Liver (tissue), 9 donors: ENCODE results near the gene FAM83B. TPM values are rescaled to one million over a fixed set of nuclear protein-coding genes. Genes with fewer than 3 reads are reported as not detected.

ENCODE experiments used
- DNase-seq: peaks from one replicate; pipeline ENCODE4 v3.0.0-alpha.2; 2017; ENCODE audit warnings: low spot score
- H3K27ac ChIP-seq, 2 donors: one replicate each; pipeline ENCODE4 v1.7.0; 2013; ENCODE audit warnings: inconsistent platforms in 2 of 2, low read length in 2 of 2, control low read depth in 1 of 2, low read depth in 1 of 2, mild to moderate bottlenecking in 1 of 2
- H3K27me3 ChIP-seq, 4 donors: one replicate each; pipeline versions ENCODE4 v1.6.1 to v1.7.0; 2013; ENCODE audit warnings: low read length in 3 of 4, inconsistent platforms in 1 of 4, mild to moderate bottlenecking in 1 of 4, moderate library complexity in 1 of 4; ENCODE audit not compliant: control insufficient read depth in 4 of 4, insufficient read depth in 4 of 4
- H3K36me3 ChIP-seq, 4 donors: one replicate each; pipeline versions ENCODE4 v1.6.1 to v1.7.0; 2013; ENCODE audit warnings: low read length in 3 of 4, mild to moderate bottlenecking in 3 of 4, low read depth in 1 of 4, moderate library complexity in 1 of 4; ENCODE audit not compliant: control insufficient read depth in 4 of 4, insufficient read depth in 3 of 4
- H3K4me1 ChIP-seq, 4 donors: one replicate each; pipeline versions ENCODE4 v1.6.1 to v1.7.0; 2013; ENCODE audit warnings: low read length in 3 of 4, mild to moderate bottlenecking in 3 of 4, moderate library complexity in 1 of 4; ENCODE audit not compliant: control insufficient read depth in 4 of 4, insufficient read depth in 4 of 4
- H3K4me3 ChIP-seq, 3 donors: one replicate each; pipeline versions ENCODE4 v1.6.1 to v1.7.0; 2013; ENCODE audit warnings: low read length in 3 of 3, control low read depth in 1 of 3, low read depth in 1 of 3, mild to moderate bottlenecking in 1 of 3
- H3K9ac ChIP-seq, 2 donors: one replicate each; pipeline ENCODE4 v1.7.0; 2013; ENCODE audit warnings: low read length in 2 of 2, mild to moderate bottlenecking in 2 of 2, moderate library complexity in 2 of 2, control low read depth in 1 of 2, low read depth in 1 of 2
- H3K9me3 ChIP-seq, 4 donors: one replicate each; pipeline versions ENCODE4 v1.6.1 to v1.7.0; 2013; ENCODE audit warnings: low read length in 3 of 4; ENCODE audit not compliant: control insufficient read depth in 4 of 4
- ATF3 ChIP-seq: IDR thresholded peaks from 2 replicates; pipeline ENCODE4 v1.6.1; 2016; ENCODE audit warnings: antibody characterized with exemption
- CTCF ChIP-seq: fragments of 150-350 bp; IDR thresholded peaks from 2 replicates; pipeline ENCODE4 v1.5.1; 2017; ENCODE audit warnings: improper control_type of control experiment, low read depth, low read length; ENCODE audit not compliant: missing input control
- EGR1 ChIP-seq, 2 donors: IDR thresholded peaks; 2 replicates each; pipeline ENCODE4 v1.6.1; 2016 to 2018; ENCODE audit warnings: antibody characterized with exemption in 2 of 2, low read depth in 2 of 2
- FOXA1 ChIP-seq: IDR thresholded peaks from 2 replicates; pipeline ENCODE4 v1.6.1; 2016; ENCODE audit warnings: antibody characterized with exemption
- FOXA2 ChIP-seq: IDR thresholded peaks from 2 replicates; pipeline ENCODE4 v1.6.1; 2016; ENCODE audit warnings: antibody characterized with exemption
- GABPA ChIP-seq, 2 donors: IDR thresholded peaks in 1 of 2; conservative IDR thresholded peaks in 1 of 2; 2 replicates each; pipeline ENCODE4 v1.6.1; 2016; ENCODE audit warnings: antibody characterized with exemption in 2 of 2, mild to moderate bottlenecking in 1 of 2, moderate library complexity in 1 of 2
- HNF4A ChIP-seq, 2 donors: conservative IDR thresholded peaks; 2 replicates each; pipeline ENCODE4 v1.6.1; 2016; ENCODE audit warnings: antibody characterized with exemption in 2 of 2, mild to moderate bottlenecking in 2 of 2
- HNF4G ChIP-seq: IDR thresholded peaks from 2 replicates; pipeline ENCODE4 v1.6.1; 2016; ENCODE audit warnings: antibody characterized with exemption
- JUND ChIP-seq, 2 donors: IDR thresholded peaks; 2 replicates each; pipeline ENCODE4 v1.6.1; 2016; ENCODE audit warnings: antibody characterized with exemption in 2 of 2
- MAX ChIP-seq: IDR thresholded peaks from 2 replicates; pipeline ENCODE4 v1.6.1; 2016; ENCODE audit warnings: antibody characterized with exemption
- NR2F2 ChIP-seq: IDR thresholded peaks from 2 replicates; pipeline ENCODE4 v1.6.1; 2016; ENCODE audit warnings: antibody characterized with exemption
- REST ChIP-seq: IDR thresholded peaks from 2 replicates; pipeline ENCODE4 v1.6.1; 2016; ENCODE audit warnings: antibody characterized with exemption, mild to moderate bottlenecking
- RXRA ChIP-seq, 2 donors: IDR thresholded peaks; 2 replicates each; pipeline ENCODE4 v1.6.1; 2017 to 2018; ENCODE audit warnings: antibody characterized with exemption in 2 of 2, mild to moderate bottlenecking in 1 of 2
- SP1 ChIP-seq: IDR thresholded peaks from 2 replicates; pipeline ENCODE4 v1.6.1; 2018; ENCODE audit warnings: antibody characterized with exemption, mild to moderate bottlenecking
- TAF1 ChIP-seq: conservative IDR thresholded peaks from 2 replicates; pipeline ENCODE4 v1.6.1; 2016; ENCODE audit warnings: antibody characterized with exemption, mild to moderate bottlenecking
- YY1 ChIP-seq: IDR thresholded peaks from 2 replicates; pipeline ENCODE4 v1.6.1; 2016; ENCODE audit warnings: antibody characterized with exemption, mild to moderate bottlenecking
- ZBTB33 ChIP-seq: IDR thresholded peaks from 2 replicates; pipeline ENCODE4 v1.6.1; 2016; ENCODE audit warnings: antibody characterized with exemption
- polyA plus RNA-seq, 2 donors: library from polyadenylated mRNA; stranded (reverse) in 1 of 2; unstranded in 1 of 2; fragments of 200-250 nt in 1 of 2; fragments of >200 nt in 1 of 2; fragmentation: Nextera tagmentation in 1 of 2; extraction: Ambion mirVana in 1 of 2; gene quantifications; one replicate each; pipeline versions ENCODE4 v1.2.1 to v1.2.3, GENCODE V29; 2013 to 2015
- total RNA-seq, 2 donors: library from RNA; depleted of rRNA; stranded (reverse); fragments of >200 nt; gene quantifications; one replicate each; pipeline ENCODE4 v1.2.3, GENCODE V29; 2014
- donor health status: healthy.
- donor health status: healthy.
- donor health status: healthy.
- donor health status: healthy.
- donor health status: healthy.

Gene FAM83B
- total and polyA plus RNA-seq, 4 donors = 0.07 to 0.50 (median 0.16) TPM

- TF ChIP-seq JUND (IDR thresholded peaks at IDR 0.05) = no peak
- TF ChIP-seq FOXA1 = no peak
- no peak for TF ChIP-seq ATF3
Observed at GRCh38 chr6:54800050-54800600, 46.4 kb upstream of the FAM83B start (continued).

GRCh38 chr6:54801244-54801643, 45.3 kb upstream of the FAM83B start:
- Histone ChIP-seq H3K4me1 (no peaks in the 10 kb centered on the region), H3K27me3 (no peaks in the 10 kb centered on the region), H3K9me3 (no peaks in the 10 kb centered on the region), H3K36me3 (no peaks in the 10 kb centered on the region), H3K4me3 (no peak overlapping the region), H3K9ac (no peak overlapping the region), H3K27ac (no peak overlapping the region)
- no peak for TF ChIP-seq NR2F2
- no peak for TF ChIP-seq ZBTB33
- no peak for TF ChIP-seq MAX
- no peak for TF ChIP-seq REST
- TF ChIP-seq HNF4G = no peak
- no peak for TF ChIP-seq HNF4A (conservative IDR thresholded peaks at IDR 0.05)
- TF ChIP-seq FOXA2 = no peak
- no peak for TF ChIP-seq FOXA1
- TF ChIP-seq RXRA (IDR thresholded peaks at IDR 0.05) = no peak
- no peak for TF ChIP-seq GABPA (IDR thresholded peaks at IDR 0.05 in 1 of 2, conservative IDR thresholded peaks at IDR 0.05 in 1 of 2)
- TF ChIP-seq TAF1 = no peak
- TF ChIP-seq CTCF = no peak
- TF ChIP-seq EGR1 (IDR thresholded peaks at IDR 0.05; ENCODE audit: low read depth in 2 of 2) = no peak
- no peak for TF ChIP-seq YY1
- TF ChIP-seq SP1 = no peak
- no peak for DNase-seq
